ENCODE data around the gene SLC4A1AP. TPM values are rescaled to one million over a fixed set of nuclear protein-coding genes. Genes with fewer than 3 reads are reported as not detected.

The SLC4A1AP gene
- total and polyA plus RNA-seq, 2 of the 13 experiments (the other 11 are each of a cell fraction or from before 2014, with no cell fraction given), result 15.3 to 44.6 TPM

- TF ChIP-seq ELK4 (CRISPR knock-in tag; IDR thresholded peaks at IDR 0.05; ENCODE audit: borderline replicate concordance), result no peak
Measured at GRCh38 chr2:27714053-27714452, 50.4 kb downstream of the SLC4A1AP start (continued).

GRCh38 chr2:27714851-27715291 is 51.2 kb downstream of the SLC4A1AP start:
- no TSS peak for BruUV-seq (replicated peaks)
- WGBS (ENCODE audit: low lambda C conversion rate), result 37% methylated on average over 14 of the region's 19 CpGs
- peak overlapping the region; percentile 52 for H2AFZ ChIP-seq (ENCODE audit: low read length)

More at GRCh38 chr2:27714851-27715291, 51.2 kb downstream of the SLC4A1AP start:
- H3K27me3 ChIP-seq (ENCODE audit: control insufficient read depth in 1 of 2, insufficient read depth in 2 of 2, low read length in 2 of 2), result peaks cover 5 to 23% of the 10 kb centered on the region in 2 experiments; a peak in 4 of 5 replicates
- peak overlapping the region; percentile 61 to 90 (median 74) for H3K4me3 ChIP-seq (replicated peaks in 1 of 3; ENCODE audit: insufficient read depth in 1 of 3, low read depth in 2 of 3, low read length in 3 of 3)
- no peaks in the 10 kb centered on the region for H3K36me3 ChIP-seq (replicated peaks in 1 of 2; ENCODE audit: control insufficient read depth in 1 of 2, insufficient read depth in 2 of 2, low read length in 2 of 2)
- H3K9ac ChIP-seq (ENCODE audit: insufficient read depth, low read depth, low read length), result peak overlapping the region; percentile 52
- intact Hi-C loops (cut with micrococcal nuclease; ENCODE audit: unreplicated experiment), result no loop called here
- H3K9me3 ChIP-seq (ENCODE audit: low read length), result no peaks in the 10 kb centered on the region
- H3K27ac ChIP-seq (ENCODE audit: extremely low read length, insufficient read depth, low read length), result no peak overlapping the region
- peaks cover 46% of the 10 kb centered on the region for H3K4me1 ChIP-seq (ENCODE audit: insufficient read depth, low read length)
- H3K79me2 ChIP-seq (ENCODE audit: insufficient read depth, low read length), result no peaks in the 10 kb centered on the region
- CTCF ChIA-PET (ENCODE audit: low intra/inter-chr PET ratio, low total read pairs), result no interaction called here
- no peaks in the 10 kb centered on the region for H4K20me1 ChIP-seq (ENCODE audit: insufficient read depth, low read length)
- POLR2A ChIA-PET, result interaction anchor here (0.7 to 1.8 kb wide), 3 partner anchors 8 to 38 kb away, joined by 4 to 7 read pairs (median 6); no protein-coding TSS in a partner anchor
- peak; percentile 43 for ATAC-seq
- in situ Hi-C loops (cut with HindIII; ENCODE audit: extremely low pct_ligation_motif_present, low pct_unique_long_range_greater_than_20kb), result no loop called here
- DNase-seq (ENCODE audit: low spot score), result no peak
- FAIRE-seq, result no peak
- H3K4me2 ChIP-seq (ENCODE audit: low read depth, low read length), result peak overlapping the region; percentile 98
- TF ChIP-seq FOSL2 (CRISPR knock-in tag; IDR thresholded peaks at IDR 0.05) (no peak), MTF2 (CRISPR knock-in tag; IDR thresholded peaks at IDR 0.05; ENCODE audit: borderline replicate concordance) (no peak), GATAD2A (CRISPR knock-in tag; IDR thresholded peaks at IDR 0.05) (no peak), ZFP91 (CRISPR knock-in tag; IDR thresholded peaks at IDR 0.05; ENCODE audit: borderline replicate concordance) (0 out of 2 replicates have a peak, but pooled peaks have one; percentile 45), ARNT (IDR thresholded peaks at IDR 0.05) (no peak), ZNF841 (CRISPR knock-in tag; IDR thresholded peaks at IDR 0.05; ENCODE audit: borderline replicate concordance) (no peak), CSRNP1 (CRISPR knock-in tag; IDR thresholded peaks at IDR 0.05) (peak; percentile 57; the same call in 1 of the 2 replicates), CENPBD1 (CRISPR knock-in tag; IDR thresholded peaks at IDR 0.05; ENCODE audit: borderline replicate concordance, low read depth) (no peak), ZNF615 (CRISPR knock-in tag; IDR thresholded peaks at IDR 0.05; ENCODE audit: borderline replicate concordance) (no peak), ZNF777 (CRISPR knock-in tag; IDR thresholded peaks at IDR 0.05) (no peak), ZNF280B (CRISPR knock-in tag; IDR thresholded peaks at IDR 0.05; ENCODE audit: borderline replicate concordance) (0 out of 2 replicates have a peak, but pooled peaks have one; percentile 27)

Measured in HepG2 (cell line).